Stimulated activated CD4-positive, alpha-beta T cell treated with anti-CD3 and anti-CD28 coated beads, TNF-alpha, amount 100 ng/mL, for 24 hours (primary cell): ENCODE results near the gene CHD6.

Source experiments
- DNase-seq, 3 experiments: peaks; one replicate each; pipeline ENCODE4 v3.0.0-alpha.2; 2020; ENCODE audit warnings: low read depth in 3 of 3

The CHD6 gene

GRCh38 chr20:41623625-41624375 is 5.6 kb upstream of the CHD6 start:
- no peak for DNase-seq

GRCh38 chr20:41622584-41622983 is 4.4 kb upstream of the CHD6 start:
- no peak for DNase-seq

GRCh38 chr20:41621971-41622370 is 3.8 kb upstream of the CHD6 start:
- no peak for DNase-seq

- no peak for DNase-seq
These were observed 3.2 kb upstream of the CHD6 start for GRCh38 chr20:41621421-41621820.

GRCh38 chr20:41619360-41620100 is 1.4 kb upstream of the CHD6 start:
- DNase-seq = no peak

- no peak for DNase-seq
These were observed 682 bp upstream of the CHD6 start for GRCh38 chr20:41618807-41619311.

- DNase-seq = peak in 2 of 3 experiments; percentile 7 to 42
These were observed 897 bp downstream of the CHD6 start for GRCh38 chr20:41617059-41617901.

GRCh38 chr20:41616228-41616627 is 1.9 kb downstream of the CHD6 start:
- DNase-seq = no peak

GRCh38 chr20:41615676-41616075 is 2.5 kb downstream of the CHD6 start:
- no peak for DNase-seq

GRCh38 chr20:41615110-41615509 is 3.1 kb downstream of the CHD6 start:
- DNase-seq = no peak

- no peak for DNase-seq
These were observed 4.9 kb downstream of the CHD6 start for GRCh38 chr20:41613321-41613720.

- no peak for DNase-seq
These were observed 8.7 kb downstream of the CHD6 start for GRCh38 chr20:41609474-41609873.

GRCh38 chr20:41608606-41609005 is 9.6 kb downstream of the CHD6 start:
- DNase-seq = no peak

- DNase-seq = no peak
These were observed 10.4 kb downstream of the CHD6 start for GRCh38 chr20:41607791-41608190.

- DNase-seq = no peak
These were observed 14.2 kb downstream of the CHD6 start for GRCh38 chr20:41604002-41604401.

- DNase-seq = no peak
These were observed 16.4 kb downstream of the CHD6 start for GRCh38 chr20:41601742-41602141.

- DNase-seq = no peak
These were observed 17.1 kb downstream of the CHD6 start for GRCh38 chr20:41600926-41601631.

- DNase-seq = no peak
These were observed 18.5 kb downstream of the CHD6 start for GRCh38 chr20:41599699-41600104.

- DNase-seq = no peak
These were observed 19.5 kb downstream of the CHD6 start for GRCh38 chr20:41598719-41599118.

- DNase-seq = no peak
These were observed 23.5 kb downstream of the CHD6 start for GRCh38 chr20:41594514-41595322.
